Aortic smooth muscle cell (primary cell): ENCODE data around the gene FBXW10B. TPM values are rescaled to one million over a fixed set of nuclear protein-coding genes. Genes with fewer than 3 reads are reported as not detected.

Source experiments
- total RNA-seq: library from RNA; depleted of rRNA; stranded (reverse); fragments of >200 nt; gene quantifications from 2 replicates; pipeline ENCODE4 v1.2.3, GENCODE V29; 2014

The FBXW10B gene
- 0.13 and 0.56 TPM in 2 replicates for total RNA-seq

GRCh38 chr17:15619331-15620058 lies at the start of gene FBXW10B:
Gene FBXW10B, minus strand, starts transcription at chr17:15619704. Its CDS starts 192 bp downstream, at chr17:15619512.

Other genes with a start within 250 kb of the FBXW10B start
- 0.92 and 2.3 TPM in 2 replicates for gene CDRT4, start 152.1 kb downstream of the FBXW10B start, total RNA-seq
- 19.9 and 31.6 TPM in 2 replicates for gene TVP23C, start 56.2 kb downstream of the FBXW10B start, total RNA-seq
- gene TRIM16, start 64.6 kb upstream of the FBXW10B start, total RNA-seq, result 33.3 and 39.5 TPM in 2 replicates
- gene ZNF286A, start 80.0 kb upstream of the FBXW10B start, total RNA-seq, result 27.7 and 28.4 TPM in 2 replicates
- not detected in 2 replicates for gene TBC1D26, start 112.6 kb upstream of the FBXW10B start, total RNA-seq